MCF 10A (cell line): ENCODE data around the gene AFTPH. TPM values are rescaled to one million over a fixed set of nuclear protein-coding genes. Genes with fewer than 3 reads are reported as not detected.

Experiments used
- BruUV-seq: library from RNA; stranded (reverse); fragments of 400-500 nt; replicated peaks from 2 replicates; lab custom pipeline; 2021; lab: Mats Ljungman, UMichigan
- CTCF ChIA-PET: fragments of 300-600 bp; sonication (Branson Sonifier 250); formaldehyde crosslinking; extraction: SDS; loops from one replicate; lab custom pipeline; 2021; ENCODE audit warnings: antibody characterized with exemption, inconsistent platforms; lab: Yijun Ruan, JAX
- POLR2A ChIA-PET: fragments of 300-600, 350-650 bp; sonication (Branson Sonifier 250); formaldehyde crosslinking; extraction: SDS; loops from one replicate; lab custom pipeline; 2020; ENCODE audit warnings: antibody characterized with exemption, inconsistent platforms; lab: Yijun Ruan, JAX
- DNase-seq: peaks from one replicate; pipeline ENCODE4 v3.0.0-alpha.2; 2018; ENCODE audit not compliant: unreplicated experiment
- H3K27ac Mint-ChIP-seq: one replicate; pipeline ENCODE4 v1.8.0; 2022; ENCODE audit warnings: mild to moderate bottlenecking, low read depth, mixed read lengths; ENCODE audit not compliant: unreplicated experiment
- H3K27me3 Mint-ChIP-seq: one replicate; pipeline ENCODE4 v1.8.0; 2022; ENCODE audit warnings: mixed read lengths; ENCODE audit not compliant: insufficient read depth, unreplicated experiment
- H3K36me3 Mint-ChIP-seq: one replicate; pipeline ENCODE4 v1.8.0; 2022; ENCODE audit warnings: mild to moderate bottlenecking, moderate library complexity, mixed read lengths; ENCODE audit not compliant: insufficient read depth, unreplicated experiment
- H3K4me1 Mint-ChIP-seq: one replicate; pipeline ENCODE4 v1.8.0; 2022; ENCODE audit warnings: mixed read lengths; ENCODE audit not compliant: insufficient read depth, unreplicated experiment
- H3K4me3 Mint-ChIP-seq: one replicate; pipeline ENCODE4 v1.8.0; 2022; ENCODE audit warnings: mild to moderate bottlenecking, moderate library complexity, mixed read lengths; ENCODE audit not compliant: unreplicated experiment
- H3K9me3 Mint-ChIP-seq: one replicate; pipeline ENCODE4 v1.8.0; 2022; ENCODE audit warnings: mixed read lengths; ENCODE audit not compliant: unreplicated experiment
- intact Hi-C: fragments of 100-400 bp; cut with micrococcal nuclease; formaldehyde crosslinking; loops from 2 replicates; pipeline ENCODE4 v1.14.1; 2022
- total RNA-seq: library from RNA; stranded (reverse); gene quantifications from 2 replicates; pipeline ENCODE4 v1.2.3, GENCODE V29; 2022
- TF ChIP-seq, protein P1 (sequence below): fragments of 200-600 bp; IDR thresholded peaks from one replicate; pipeline ENCODE4 v1.8.0; 2022; ENCODE audit warnings: antibody characterized with exemption, mild to moderate bottlenecking; ENCODE audit not compliant: unreplicated experiment

AFTPH gene
- total RNA-seq, 1 experiment from 2014 or later, result 24.7 TPM

DNA sequence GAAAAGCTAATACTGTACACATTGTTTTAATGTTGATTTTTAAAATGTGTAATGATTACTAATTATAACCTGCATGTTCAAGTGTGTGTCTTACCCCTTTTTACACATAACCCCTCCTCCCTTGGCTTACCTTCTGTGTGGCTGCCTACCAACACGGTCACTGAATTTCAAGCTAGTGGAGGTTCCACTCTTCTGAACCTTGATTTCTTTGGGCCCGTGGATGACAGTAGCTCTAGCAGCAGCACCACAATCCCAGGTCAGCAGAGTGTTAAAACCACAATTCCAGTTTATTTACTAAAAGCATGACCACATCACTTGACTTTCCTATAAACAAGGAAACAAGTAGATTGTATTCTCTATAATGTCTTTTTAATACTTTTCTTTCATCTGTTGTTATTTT is 56.9 kb downstream of the AFTPH start:
- DNase-seq, result no peak
- no TSS peak for BruUV-seq
- ChIA-PET POLR2A (interaction anchor here (0.7 to 1.1 kb wide), 4 partner anchors 56 to 294 kb away, joined by 3 to 4 read pairs (median 4); partner anchors contain the start of gene AFTPH), CTCF (interaction anchor here (1.8 kb wide), 1 partner anchor 65 kb away, joined by 5 read pairs; no protein-coding TSS in a partner anchor)
- TF ChIP-seq, protein P1, sequence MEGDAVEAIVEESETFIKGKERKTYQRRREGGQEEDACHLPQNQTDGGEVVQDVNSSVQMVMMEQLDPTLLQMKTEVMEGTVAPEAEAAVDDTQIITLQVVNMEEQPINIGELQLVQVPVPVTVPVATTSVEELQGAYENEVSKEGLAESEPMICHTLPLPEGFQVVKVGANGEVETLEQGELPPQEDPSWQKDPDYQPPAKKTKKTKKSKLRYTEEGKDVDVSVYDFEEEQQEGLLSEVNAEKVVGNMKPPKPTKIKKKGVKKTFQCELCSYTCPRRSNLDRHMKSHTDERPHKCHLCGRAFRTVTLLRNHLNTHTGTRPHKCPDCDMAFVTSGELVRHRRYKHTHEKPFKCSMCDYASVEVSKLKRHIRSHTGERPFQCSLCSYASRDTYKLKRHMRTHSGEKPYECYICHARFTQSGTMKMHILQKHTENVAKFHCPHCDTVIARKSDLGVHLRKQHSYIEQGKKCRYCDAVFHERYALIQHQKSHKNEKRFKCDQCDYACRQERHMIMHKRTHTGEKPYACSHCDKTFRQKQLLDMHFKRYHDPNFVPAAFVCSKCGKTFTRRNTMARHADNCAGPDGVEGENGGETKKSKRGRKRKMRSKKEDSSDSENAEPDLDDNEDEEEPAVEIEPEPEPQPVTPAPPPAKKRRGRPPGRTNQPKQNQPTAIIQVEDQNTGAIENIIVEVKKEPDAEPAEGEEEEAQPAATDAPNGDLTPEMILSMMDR, result no peak
- H3K4me3 Mint-ChIP-seq, result no peak overlapping the region
- intact Hi-C loops, result no loop called here
- no peaks in the 10 kb centered on the region for H3K27me3 Mint-ChIP-seq
- H3K36me3 Mint-ChIP-seq, result peaks cover 54% of the 10 kb centered on the region
- H3K9me3 Mint-ChIP-seq, result no peaks in the 10 kb centered on the region
- no peak overlapping the region for H3K27ac Mint-ChIP-seq
- no peaks in the 10 kb centered on the region for H3K4me1 Mint-ChIP-seq

DNA sequence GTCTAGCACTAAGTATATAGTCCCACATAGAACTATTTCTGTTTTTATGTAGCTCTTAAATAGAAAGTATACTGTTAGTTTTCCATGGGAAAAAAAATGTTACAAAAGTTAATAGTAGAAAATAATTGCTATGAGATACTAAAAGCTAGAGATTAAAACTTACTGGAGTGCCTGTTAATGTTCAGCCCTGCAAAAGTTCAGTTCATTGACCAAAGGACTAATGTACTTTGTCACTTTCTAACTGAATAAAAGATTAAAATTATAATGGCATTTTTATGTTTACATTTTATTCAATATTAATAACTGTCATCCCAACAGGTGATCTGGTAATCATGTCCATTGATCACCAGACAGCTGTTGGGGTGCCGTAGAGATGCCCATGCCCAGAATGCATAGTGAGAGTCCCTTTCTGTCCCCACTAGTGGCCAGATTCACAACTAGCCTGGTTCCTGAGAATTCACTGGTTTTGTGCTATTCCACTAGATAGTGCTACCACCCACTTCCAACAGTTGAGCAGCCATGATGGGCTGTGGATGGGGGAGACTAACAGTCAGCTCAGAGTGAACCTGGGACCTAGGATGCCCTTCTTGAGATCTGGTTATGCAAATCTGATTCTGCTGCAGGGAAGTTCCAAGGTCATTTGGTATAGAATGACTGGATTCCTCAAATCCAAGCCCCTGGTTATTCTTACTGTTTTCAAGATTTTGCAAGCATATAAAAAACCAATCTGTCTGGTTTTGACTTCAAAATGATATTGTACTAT is 57.8 kb downstream of the AFTPH start:
- CTCF ChIA-PET, result interaction anchor here (0.7 to 1.8 kb wide), 6 partner anchors 9 to 278 kb away, joined by 3 to 9 read pairs (median 4); no protein-coding TSS in a partner anchor
- intact Hi-C loops, result no loop called here
- Mint-ChIP-seq H3K4me3 (no peak overlapping the region), H3K36me3 (peaks cover 51% of the 10 kb centered on the region), H3K9me3 (no peaks in the 10 kb centered on the region), H3K27ac (no peak overlapping the region), H3K4me1 (no peaks in the 10 kb centered on the region), H3K27me3 (no peaks in the 10 kb centered on the region)
- no peak for DNase-seq
- BruUV-seq, result no TSS peak
- TF ChIP-seq, protein P1, result no peak
- POLR2A ChIA-PET, result interaction anchor here (0.8 to 1.1 kb wide), 4 partner anchors 57 to 251 kb away, joined by 3 to 6 read pairs (median 4); partner anchors contain the start of genes AFTPH and SERTAD2

DNA sequence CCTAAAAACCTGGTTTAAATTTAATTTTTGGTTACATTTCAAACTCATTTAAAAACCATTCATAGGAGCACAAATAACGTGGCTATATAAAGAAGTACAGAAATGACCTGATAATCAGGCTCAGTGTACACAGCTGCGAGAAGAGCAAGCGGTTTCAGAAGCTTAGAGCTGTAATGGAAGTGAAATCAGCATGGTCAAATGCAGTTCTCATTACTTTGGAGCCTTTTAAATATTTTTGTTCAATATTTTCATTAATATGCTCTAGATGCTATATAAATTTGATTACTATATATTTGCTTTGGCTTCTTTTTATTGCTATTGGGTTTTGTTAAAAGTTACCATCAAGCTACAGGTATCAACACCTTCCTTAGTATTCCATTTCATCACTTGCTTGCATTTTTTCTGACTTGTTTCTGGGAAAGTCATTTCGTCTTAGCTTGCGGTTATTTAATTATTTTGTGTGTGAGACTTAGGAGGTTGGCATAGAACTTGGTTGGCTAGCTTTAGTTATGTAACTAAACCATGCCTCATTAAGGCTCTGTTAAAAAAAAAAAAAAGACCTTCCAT is 58.7 kb downstream of the AFTPH start:
- TF ChIP-seq, protein P1, result no peak
- H3K36me3 Mint-ChIP-seq, result peaks cover 52% of the 10 kb centered on the region
- CTCF ChIA-PET, result interaction anchor here (0.6 to 2.5 kb wide), 8 partner anchors 8 to 290 kb away, joined by 3 to 14 read pairs (median 4); no protein-coding TSS in a partner anchor
- POLR2A ChIA-PET, result interaction anchor here (0.6 to 0.8 kb wide), 2 partner anchors 11 to 71 kb away, joined by 3 to 6 read pairs; partner anchors contain the start of gene SERTAD2
- no peaks in the 10 kb centered on the region for H3K27me3 Mint-ChIP-seq
- DNase-seq, result no peak
- BruUV-seq, result no TSS peak
- intact Hi-C loops, result no loop called here
- H3K9me3 Mint-ChIP-seq, result no peaks in the 10 kb centered on the region
- H3K4me3 Mint-ChIP-seq, result no peak overlapping the region
- H3K4me1 Mint-ChIP-seq, result no peaks in the 10 kb centered on the region
- no peak overlapping the region for H3K27ac Mint-ChIP-seq

- BruUV-seq, result no TSS peak
- no peaks in the 10 kb centered on the region for H3K4me1 Mint-ChIP-seq
- TF ChIP-seq, protein P1, result no peak
- no peak overlapping the region for H3K4me3 Mint-ChIP-seq
- DNase-seq, result no peak
- peaks cover 39% of the 10 kb centered on the region for H3K36me3 Mint-ChIP-seq
- H3K27me3 Mint-ChIP-seq, result no peaks in the 10 kb centered on the region
- H3K27ac Mint-ChIP-seq, result peak overlapping the region; percentile 57
- CTCF ChIA-PET, result interaction anchor here (0.6 to 3.7 kb wide), 17 partner anchors 10 to 617 kb away, joined by 3 to 30 read pairs (median 3); partner anchors contain the start of gene AFTPH
- H3K9me3 Mint-ChIP-seq, result no peaks in the 10 kb centered on the region
- POLR2A ChIA-PET, result interaction anchor here (1.5 to 2.3 kb wide), 9 partner anchors 10 to 290 kb away, joined by 3 to 21 read pairs (median 9); partner anchors contain the start of gene SERTAD2
- intact Hi-C loops, result loop anchor here (2.0 kb wide), 1 partner anchor 165 kb away; no protein-coding TSS in a partner anchor
Observed at GRCh38 chr2:64586054-64586453, 61.9 kb downstream of the AFTPH start.
